ENCODE results near the gene PRKAG2.

- TF ChIP-seq CTCF (IDR thresholded peaks at IDR 0.05 in 8 of 11, conservative IDR thresholded peaks at IDR 0.05 in 3 of 11), result no peak
- TF ChIP-seq POLR2AphosphoS5 (IDR thresholded peaks at IDR 0.05), result no peak
These were observed 203.7 kb downstream of the PRKAG2 start for GRCh38 chr7:151673216-151673615.
